Stimulated activated CD4-positive, alpha-beta T cell treated with anti-CD3 and anti-CD28 coated beads, Interleukin-15, amount 100 ng/mL, for 1 hour (primary cell): Measurements from ENCODE around the gene SLC8A1.

Source experiments
- DNase-seq, 2 donors: peaks; one replicate each; pipeline ENCODE4 v3.0.0-alpha.2; 2020; ENCODE audit warnings: low read depth in 1 of 2, low spot score in 1 of 2

SLC8A1 gene

DNA sequence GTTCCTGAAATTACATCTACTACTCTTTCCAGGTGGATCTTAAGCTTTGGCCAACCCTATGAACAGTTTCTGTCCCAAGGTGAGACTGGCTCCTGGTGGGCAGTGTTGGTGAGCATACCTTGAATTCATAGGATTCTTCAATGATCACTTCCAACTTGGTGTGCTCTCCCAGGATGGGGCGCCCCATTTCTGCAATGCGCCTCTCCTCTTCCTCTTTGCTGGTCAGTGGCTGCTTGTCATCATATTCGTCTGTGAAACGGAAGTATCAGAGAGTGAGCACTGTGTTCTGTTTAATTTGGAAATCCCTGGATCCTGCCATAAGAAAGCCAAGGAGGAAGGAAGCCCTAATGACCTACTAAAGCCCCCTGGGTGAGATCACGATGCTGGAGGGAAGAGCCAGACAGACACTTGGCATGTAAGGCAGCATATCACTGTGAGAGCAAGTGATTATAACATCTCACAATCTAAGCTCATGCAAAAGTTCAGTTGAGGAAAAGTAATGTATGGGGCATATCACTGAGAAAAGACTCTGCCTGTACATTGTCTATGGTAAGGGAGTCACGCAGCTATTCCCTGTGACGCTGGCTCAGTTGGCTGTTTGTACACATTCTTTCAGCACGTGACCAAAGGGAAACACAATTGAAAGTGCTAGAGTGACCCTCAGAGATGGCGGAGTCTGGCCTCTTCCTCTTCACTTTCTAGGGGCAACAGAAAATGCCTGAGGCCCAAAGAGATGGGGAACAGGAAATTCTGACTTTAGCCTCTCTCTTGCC, 287.0 kb downstream of the SLC8A1 start:
- DNase-seq = no peak

DNA sequence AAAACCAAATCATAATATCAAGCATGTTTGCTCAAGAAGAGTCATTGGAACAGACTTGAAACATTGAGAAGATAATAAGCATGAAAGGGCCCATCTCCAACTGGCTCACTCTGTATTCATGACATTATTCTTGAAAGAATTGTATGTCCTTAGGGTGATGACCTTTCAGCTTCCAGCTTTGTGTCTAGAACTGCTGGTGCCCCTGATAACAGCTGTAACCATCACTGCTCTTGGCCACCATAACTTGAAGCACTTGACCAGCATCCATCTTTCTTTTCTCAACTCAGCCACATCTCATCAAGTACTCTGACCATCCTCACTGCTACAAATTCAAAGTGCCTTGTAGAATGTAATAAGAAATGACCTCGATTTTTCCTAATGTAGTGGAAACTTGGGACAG, 289.9 kb downstream of the SLC8A1 start:
- DNase-seq = no peak

DNA sequence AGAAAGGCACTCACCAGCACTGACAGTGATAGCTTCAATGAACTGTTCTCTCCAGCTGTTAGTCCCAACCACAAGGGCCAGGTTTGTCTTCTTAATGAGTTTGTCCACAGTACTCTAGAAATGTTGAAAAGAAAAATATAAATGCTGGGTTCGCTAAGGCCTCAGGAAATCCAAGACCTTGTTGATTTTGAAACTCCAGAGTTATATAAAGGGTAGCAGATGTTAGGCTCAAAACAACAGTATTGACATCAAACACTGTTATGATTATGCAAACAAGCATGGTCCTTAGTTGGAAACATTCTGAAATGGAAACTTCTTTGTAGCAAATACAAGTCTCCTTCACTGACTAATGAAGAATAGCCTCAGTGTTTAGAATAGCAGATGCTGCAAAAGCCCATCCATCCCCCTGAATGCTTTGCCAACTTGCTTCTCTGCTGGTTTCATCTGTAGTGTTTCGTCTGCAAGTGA, 291.1 kb downstream of the SLC8A1 start:
- DNase-seq = no peak

DNA sequence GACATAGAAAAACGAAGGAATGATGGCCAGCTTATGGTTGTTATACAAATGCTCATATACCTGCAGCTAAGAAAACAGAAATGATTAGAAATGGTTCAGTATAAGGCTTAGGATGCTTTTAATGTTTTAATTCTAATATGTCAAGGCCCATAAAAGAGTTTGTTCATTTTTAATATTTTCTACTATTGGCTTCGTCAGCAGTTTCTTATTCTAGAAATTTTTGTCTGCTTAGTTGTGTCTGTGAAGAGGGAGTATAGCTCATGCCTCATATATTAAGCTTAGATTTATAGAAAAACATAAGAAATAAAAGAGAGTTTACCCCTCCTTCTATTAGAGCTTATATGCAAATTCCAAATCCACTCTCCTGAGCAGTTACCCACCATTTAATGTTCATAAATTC, 292.6 kb downstream of the SLC8A1 start:
- no peak for DNase-seq

DNA sequence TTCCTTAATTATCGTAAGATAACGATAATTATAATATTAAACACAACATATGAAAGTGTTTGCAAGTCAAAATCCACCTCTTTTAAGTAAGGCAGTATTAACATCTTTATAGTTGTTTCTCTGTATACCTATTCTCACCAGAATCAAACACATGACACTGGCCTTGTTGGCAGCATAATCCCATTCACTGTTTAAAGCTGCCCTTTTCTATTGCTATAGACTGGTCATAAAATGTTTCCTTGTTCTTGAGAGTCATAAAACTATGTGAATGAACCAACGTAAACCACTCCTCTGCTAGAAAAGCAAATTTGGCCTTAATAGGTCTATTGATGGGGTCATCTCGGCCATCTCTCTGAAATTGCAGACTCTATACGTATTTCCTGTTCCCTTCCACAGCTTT, 293.1 kb downstream of the SLC8A1 start:
- DNase-seq = no peak

DNA sequence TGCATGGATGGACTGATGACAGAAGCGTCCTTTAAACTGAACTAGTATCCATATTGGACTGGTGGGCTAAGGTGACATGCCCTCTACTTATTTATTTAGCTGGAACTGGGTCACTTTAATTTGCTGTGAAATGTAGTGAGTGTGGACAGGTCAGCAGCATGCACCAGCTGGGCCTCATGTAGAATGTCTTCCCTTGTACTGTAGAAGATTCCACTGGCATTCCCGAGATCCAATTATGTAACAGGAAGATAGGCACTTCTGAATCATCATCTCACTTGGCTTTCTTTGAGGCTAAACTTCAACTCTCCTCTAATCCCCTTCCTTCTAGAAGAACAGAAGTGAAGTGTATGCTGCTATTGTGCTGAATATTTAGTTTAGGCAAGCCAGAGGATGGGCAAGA, 296.2 kb downstream of the SLC8A1 start:
- DNase-seq = no peak

DNA sequence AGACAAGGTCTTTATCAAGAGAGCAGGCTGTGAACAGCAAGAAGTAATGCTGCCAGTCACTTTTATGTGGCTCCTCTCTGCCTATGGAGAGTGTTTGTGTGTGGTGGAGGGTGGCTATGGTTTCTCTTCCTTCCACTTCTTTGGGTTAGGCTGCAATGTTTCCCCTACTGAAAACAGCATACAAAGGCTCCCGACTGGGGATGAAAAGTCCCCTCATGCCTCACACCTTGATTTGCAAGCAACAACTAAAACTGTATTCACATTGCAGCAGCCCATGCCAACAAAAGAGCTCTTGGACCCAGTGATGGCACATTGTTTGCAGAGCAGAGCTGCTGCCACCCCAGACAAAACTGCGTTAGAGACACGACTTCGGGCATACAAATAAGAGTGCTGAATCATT, 301.6 kb downstream of the SLC8A1 start:
- DNase-seq = no peak

DNA sequence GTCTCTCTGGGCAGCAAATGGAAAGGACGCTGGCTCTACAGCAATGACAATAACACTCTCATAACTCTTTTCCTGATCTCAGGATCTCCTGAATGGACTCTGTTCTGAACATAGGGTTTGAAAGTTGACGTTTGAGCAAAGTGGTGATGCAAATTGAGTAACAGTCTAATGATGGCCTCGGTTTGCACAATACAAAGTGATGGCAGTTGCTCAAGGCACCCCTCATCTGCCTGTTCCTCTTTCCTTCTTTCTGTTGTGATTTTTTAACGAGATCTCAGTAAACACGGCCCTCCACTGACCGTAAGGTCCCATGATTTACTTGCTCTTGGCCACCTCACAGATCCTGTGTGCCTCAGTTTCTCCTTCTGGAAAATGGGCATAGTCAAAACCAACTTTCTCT, 303.6 kb downstream of the SLC8A1 start:
- DNase-seq = no peak

DNA sequence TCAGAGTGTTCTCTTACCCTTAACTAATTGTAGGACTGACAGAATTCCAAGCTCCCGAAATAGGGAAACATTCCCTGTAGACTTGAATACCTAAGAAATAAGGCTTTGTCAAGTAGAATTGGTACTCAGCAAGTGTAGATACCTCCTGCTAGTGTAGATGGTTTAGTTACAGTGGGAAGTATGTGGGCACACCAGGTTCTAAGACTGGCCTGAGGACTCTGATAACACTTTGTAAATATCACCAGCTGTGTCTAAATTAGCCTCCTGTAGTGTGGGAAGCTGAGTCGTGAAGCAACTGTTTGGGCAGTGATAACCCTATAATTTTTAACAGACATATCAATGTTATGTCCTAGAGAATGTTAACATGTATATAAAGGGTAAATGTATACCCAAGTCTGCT, 304.5 kb downstream of the SLC8A1 start:
- no peak for DNase-seq

DNA sequence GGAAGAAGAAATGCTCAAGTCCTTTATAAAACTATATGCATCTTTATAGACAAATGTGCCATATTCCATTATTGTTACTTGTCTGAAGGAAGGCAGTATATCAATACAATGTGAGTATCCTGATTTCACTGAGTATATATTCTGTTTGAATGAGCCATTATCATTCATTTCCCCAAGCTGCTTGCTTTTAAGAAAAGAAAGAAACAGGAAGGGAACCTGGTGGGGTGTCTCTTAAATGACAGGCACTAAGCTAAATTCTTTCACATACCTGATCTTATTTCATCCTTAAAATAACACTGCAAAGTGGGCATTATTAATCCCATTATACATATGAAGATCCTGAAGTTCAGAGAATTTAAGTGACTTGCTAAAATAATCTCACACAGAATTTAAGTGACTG, 307.9 kb downstream of the SLC8A1 start:
- no peak for DNase-seq

DNA sequence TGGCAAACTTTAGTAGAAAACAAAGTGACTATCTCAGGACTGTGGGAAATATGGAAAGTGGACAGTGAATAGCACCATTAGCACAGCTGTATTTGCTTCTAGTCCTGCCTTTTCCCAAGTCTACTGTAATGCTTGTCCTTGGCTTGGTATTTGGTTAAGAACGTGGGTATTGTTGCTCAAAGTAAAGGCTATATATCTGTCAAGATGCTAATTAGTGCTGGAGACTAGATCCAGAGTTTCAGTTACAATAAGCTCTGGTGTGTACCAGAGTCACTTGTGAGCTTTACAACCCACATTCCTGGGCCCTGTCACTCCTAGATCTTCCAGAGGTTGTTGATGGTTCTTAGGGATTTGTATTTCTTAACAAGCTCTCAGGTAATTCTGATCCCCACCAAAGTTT, 313.6 kb downstream of the SLC8A1 start:
- no peak for DNase-seq

DNA sequence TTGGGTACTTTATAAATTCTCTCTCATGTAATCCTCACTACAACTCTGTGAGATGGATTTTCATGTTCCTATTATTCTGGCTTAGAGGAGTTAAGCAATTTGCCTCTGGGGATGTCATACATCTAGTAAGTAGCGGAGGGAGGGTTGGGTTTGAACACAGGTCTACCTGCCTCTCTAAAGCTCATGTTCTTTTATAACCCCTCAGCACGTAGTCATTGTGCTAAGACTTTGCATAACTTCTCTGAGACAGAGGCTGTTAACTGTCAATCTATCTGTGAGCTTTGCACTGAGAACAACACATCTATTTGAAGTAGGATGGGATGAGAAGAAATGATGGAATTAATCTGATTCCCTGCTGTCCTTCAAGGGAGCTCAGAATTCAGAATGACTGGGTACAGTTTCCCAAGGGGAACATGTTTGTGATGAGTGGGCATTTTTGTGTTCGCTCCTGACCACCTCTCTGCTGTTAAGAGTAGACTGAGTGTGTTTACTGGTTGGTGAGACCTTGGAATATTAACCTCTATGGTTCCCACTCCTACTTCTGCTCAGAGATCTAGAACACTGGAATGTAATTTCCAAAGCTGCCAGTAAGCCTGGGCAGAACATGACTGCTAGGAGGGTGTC, 320.7 kb downstream of the SLC8A1 start:
- no peak for DNase-seq

DNA sequence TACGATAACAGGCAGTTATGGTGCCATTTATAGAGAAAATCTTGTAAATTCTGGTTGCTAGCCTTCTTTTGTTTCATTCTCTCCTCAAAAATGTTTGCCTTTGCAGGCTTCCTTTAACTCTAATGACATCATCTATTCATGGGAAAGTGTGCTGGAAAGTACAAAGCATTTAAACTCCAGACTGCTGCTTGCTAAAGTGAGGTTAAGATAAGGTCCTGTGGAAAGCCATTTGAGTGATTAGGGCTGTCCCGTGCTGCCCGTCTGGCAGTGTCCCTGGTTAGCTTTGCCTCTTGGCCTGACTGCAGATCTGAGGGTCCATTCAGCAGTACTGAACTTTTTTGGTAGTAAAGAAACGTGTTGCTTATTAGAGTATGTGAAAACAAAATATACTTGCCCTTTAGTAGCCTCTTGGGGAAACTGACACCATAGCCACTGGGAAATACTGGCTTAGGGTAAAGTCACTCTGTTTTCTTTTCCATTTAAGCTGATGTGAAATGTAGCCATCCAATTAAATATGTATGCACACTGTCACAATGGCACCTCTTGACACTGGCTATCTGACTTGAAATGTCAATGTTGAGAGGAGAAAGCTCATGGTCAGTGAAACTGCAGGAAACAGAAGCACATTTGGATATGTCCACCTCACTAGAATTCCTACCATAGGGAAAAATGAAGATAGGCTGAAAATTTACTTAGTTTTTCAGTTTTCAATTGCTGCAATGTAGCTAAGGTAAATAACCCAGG, 321.5 kb downstream of the SLC8A1 start:
- DNase-seq = no peak

DNA sequence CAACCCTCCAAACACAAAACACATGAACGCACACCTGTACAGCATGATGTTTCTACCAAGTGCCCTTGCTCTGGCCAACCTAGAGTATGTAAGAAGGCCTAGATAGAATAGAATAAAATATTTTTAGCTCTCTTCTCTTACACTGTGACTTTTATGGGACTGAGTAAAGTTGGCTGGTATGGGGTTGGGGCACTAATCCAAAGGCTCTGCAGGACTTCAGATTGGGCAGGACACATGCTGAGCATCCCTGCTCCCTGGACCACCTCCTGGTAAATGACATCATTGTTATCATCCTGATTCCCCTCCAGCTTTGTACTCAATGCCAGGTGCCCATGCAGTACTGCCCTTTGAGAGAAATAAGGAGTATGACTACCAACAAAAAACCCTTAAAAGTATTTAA, 322.2 kb downstream of the SLC8A1 start:
- DNase-seq = no peak

DNA sequence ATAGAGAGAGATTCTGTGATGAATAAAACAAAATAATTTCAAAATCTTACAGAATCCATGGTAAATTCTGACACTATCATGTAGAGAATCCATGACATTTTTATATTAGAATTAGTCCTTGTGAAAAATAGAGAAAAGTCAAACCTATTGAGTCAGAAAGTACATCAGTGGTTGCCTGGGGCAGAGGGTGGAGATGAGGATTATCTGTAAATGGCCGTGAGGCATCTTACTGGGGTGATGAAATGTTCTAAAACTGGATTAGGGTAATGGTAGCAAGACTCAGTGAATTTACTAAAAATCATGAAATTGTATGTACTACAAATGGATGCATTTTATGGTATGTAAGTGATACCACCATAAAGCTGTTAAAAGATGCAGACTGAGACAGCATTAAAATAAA, 323.1 kb downstream of the SLC8A1 start:
- DNase-seq = no peak

DNA sequence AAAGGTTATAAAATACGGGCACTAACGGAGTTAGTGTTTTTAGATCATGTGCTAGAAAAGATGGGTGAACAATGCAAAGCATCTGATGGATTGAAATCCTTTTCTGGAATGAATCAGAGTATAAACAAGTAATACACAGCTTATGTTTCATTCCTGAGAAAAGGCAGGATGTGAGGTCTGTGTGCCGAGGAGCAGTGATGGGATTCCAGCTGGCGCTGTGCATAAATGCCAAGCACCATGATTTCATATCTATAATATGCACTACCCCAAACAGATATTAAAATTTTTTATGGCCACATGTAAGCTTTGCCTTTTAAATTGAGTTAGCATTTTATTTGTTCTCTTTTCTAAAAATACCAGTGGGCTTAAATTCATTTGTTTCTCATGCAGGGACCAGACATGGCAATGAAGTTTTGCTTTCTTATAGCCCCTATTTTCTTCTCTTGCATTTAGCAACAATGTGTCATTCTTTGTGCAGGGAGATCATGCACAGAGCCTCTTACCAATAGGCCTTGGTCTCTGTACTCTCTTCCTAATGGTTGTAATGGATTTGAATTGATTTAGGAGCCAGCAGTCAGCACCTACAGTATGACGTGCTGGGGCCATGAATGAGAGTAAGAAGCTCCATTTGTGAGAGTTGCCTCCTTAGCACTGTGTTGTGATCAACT, 323.9 kb downstream of the SLC8A1 start:
- no peak for DNase-seq

DNA sequence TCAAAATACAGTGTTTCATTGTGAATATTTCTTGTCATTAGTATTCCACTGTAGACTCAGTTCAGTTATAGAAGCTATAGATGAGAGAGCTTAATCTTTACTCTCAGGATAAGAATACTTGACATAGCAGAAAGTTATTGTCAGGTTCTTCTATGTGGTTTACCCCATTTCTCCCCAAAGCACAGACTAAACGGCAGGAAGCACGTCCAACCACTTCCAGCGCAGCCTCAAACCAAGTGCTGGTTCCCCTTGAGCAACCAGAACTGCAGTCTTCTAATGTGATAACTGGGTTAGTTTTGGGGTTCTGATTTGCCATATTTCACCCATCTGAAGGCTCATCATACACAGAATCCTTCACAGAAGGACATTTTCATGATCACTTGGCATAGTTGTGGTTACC, 324.7 kb downstream of the SLC8A1 start:
- DNase-seq = no peak

DNA sequence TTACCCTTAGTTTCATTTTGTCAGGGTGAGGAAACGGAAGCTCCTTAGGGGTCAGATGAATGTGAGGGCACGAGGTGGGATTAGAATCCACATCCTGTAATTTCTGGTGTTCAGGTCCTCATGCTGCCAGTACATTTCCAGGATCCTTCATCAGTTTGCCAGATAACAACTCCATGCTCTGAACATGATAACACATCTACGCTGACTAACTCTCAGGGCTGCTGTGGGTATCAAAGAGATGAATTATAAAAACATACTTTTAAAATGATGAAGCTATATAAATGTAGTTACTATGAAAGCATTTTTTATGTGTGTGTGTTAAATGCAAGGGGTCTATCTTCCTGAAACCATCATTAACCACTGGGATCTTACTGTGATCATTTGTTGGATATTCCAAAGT, 325.9 kb downstream of the SLC8A1 start:
- DNase-seq = no peak

DNA sequence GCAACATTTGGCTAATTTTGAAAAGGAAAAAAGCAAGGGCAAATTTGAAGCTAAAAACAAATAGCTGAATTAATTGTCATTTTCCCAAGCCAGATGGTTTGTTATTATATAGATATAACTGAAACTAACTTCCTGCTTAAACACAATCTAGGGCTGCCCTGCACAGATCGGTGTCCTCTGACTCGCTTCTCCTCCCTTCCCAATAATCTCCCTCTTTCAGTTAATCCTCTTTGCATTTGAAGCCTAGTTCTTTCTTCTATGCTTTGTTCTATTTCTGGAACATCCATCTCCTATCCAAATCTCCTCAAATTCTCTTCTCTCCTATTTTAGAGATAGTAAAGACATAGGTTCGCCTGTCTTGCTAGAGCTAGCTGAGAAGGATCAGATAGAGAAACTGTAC, 328.1 kb downstream of the SLC8A1 start:
- DNase-seq = no peak

DNA sequence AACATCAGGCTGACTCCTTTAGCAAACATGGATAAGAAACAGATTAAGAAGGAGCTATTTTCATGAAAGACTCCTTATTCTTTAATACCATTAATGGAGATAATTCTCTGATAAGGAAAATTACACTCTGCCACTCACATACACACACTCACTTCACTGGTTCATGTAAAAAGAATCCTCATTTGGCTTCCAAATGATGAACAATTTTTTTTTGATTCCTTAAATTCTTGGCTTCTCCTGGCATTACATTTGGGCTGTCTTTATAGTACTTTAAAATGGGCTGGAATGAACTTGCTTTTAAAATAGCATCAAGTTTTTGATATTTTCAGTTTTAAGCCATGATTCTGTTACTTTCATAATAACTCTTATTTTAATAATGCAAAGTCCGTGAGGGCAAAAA, 328.6 kb downstream of the SLC8A1 start:
- DNase-seq = no peak

DNA sequence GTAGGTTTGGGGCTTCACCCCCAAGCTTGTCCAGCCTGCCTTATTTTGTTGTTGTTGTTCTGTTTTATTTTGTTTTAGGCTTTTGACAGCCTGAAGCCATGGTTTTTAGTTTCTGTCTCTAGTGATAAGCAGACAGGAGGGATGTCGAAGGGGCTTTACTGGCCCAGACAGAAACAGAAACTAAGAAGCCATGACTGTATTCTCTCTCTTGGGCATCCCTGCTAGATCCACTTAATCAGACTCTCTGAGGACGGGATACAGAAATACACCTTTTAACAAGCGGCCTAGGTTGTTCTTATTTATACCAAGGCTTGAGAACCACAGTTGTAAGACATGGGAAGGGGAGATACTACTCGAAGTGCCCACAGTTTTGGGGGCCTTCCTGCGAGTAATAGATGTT, 330.9 kb downstream of the SLC8A1 start:
- DNase-seq = no peak

DNA sequence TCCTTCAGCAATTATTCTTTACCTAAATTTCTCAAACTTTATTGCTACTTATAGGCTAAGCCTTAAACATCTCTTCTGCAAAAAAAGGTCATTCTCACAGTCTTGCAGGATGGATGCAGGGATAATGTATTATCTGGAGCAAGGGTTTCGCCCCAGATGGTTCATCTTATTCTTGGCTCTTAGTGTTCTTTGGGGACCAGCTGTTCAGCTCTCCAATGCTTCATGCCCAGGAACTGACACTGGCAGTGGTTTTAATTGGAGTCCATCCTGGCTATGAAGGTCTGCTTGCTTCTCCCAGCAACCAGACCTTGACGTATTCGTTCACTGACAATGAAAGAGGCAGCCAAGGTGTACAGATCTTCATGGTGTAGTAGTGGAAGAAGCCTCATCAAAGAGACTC, 331.9 kb downstream of the SLC8A1 start:
- no peak for DNase-seq
